HepG2 (cell line): ENCODE data around the gene NUDT13. TPM values are rescaled to one million over a fixed set of nuclear protein-coding genes. Genes with fewer than 3 reads are reported as not detected.
"Not testable (repeated sequence)": the region's sequence is repeated elsewhere in the genome, so short reads cannot be mapped to it uniquely, and the experiment has no call there.

Source experiments
- ATAC-seq: fragments of 200-7000 bp; cut with Tn5 transposase; 3 replicates; pipeline ENCODE4 v1.9.1; 2020; ENCODE audit warnings: mild to moderate bottlenecking, moderate library complexity
- BruUV-seq: library from RNA; stranded (reverse); fragments of 400-500 nt; replicated peaks from 2 replicates; lab custom pipeline; 2021; lab: Mats Ljungman, UMichigan
- CTCF ChIA-PET: fragments of 300-600 bp; formaldehyde crosslinking; extraction: SDS; loops from one replicate; lab custom pipeline; 2021; ENCODE audit warnings: low total read pairs, inconsistent platforms, low intra/inter-chr PET ratio; lab: Yijun Ruan, JAX
- POLR2A ChIA-PET: fragments of 350-600 bp; sonication (Branson Sonifier 250); formaldehyde crosslinking; loops from one replicate; lab custom pipeline; 2020; ENCODE audit warnings: antibody characterized with exemption, inconsistent platforms; lab: Yijun Ruan, JAX
- DNase-seq: peaks from one replicate; pipeline ENCODE4 v3.0.0-alpha.2; 2015; ENCODE audit warnings: low spot score
- FAIRE-seq: peaks from 3 replicates; lab custom pipeline; 2011; peaks lifted over from hg19 to GRCh38; lab: Jason Lieb, UNC
- H2AFZ ChIP-seq: one replicate; pipeline ENCODE4 v1.6.1; 2011; ENCODE audit warnings: low read length, inconsistent platforms
- H3K27ac ChIP-seq: fragments of 300-600 bp; 3 replicates; pipeline ENCODE4 v1.8.0; 2011; ENCODE audit warnings: mixed run types, mild to moderate bottlenecking, mixed read lengths, low read length, inconsistent platforms; ENCODE audit not compliant: insufficient read depth; ENCODE audit errors: extremely low read length
- H3K27me3 ChIP-seq, 2 experiments: fragments of 200-600 bp in 1 of 2; 2 replicates in 1 of 2; 3 replicates in 1 of 2; pipeline versions ENCODE4 v1.6.0 to v1.8.0; 2011; ENCODE audit warnings: low read length in 2 of 2, mild to moderate bottlenecking in 2 of 2, moderate library complexity in 2 of 2, inconsistent platforms in 1 of 2; ENCODE audit not compliant: insufficient read depth in 2 of 2, control insufficient read depth in 1 of 2
- H3K36me3 ChIP-seq, 2 experiments: fragments of 200-600 bp in 1 of 2; replicated peaks in 1 of 2; 2 replicates in 1 of 2; 3 replicates in 1 of 2; pipeline versions ENCODE4 v1.5.1 to v1.8.0; 2011; ENCODE audit warnings: low read length in 2 of 2, inconsistent platforms in 1 of 2; ENCODE audit not compliant: insufficient read depth in 2 of 2, control insufficient read depth in 1 of 2
- H3K4me1 ChIP-seq: 2 replicates; pipeline ENCODE4 v1.5.1; 2012; ENCODE audit warnings: low read length, inconsistent platforms; ENCODE audit not compliant: insufficient read depth
- H3K4me2 ChIP-seq: 2 replicates; pipeline ENCODE4 v1.6.0; 2011; ENCODE audit warnings: low read depth, low read length, inconsistent platforms
- H3K4me3 ChIP-seq, 3 experiments: fragments of 200-600 bp in 1 of 3; sonication (generic), shearing (Covaris generic) in 1 of 3; replicated peaks in 1 of 3; 2 replicates each; pipeline ENCODE4 v1.5.1; 2011 to 2016; ENCODE audit warnings: low read length in 3 of 3, inconsistent platforms in 2 of 3, low read depth in 2 of 3, mild to moderate bottlenecking in 2 of 3, control low read depth in 1 of 3, mixed read lengths in 1 of 3; ENCODE audit not compliant: insufficient read depth in 1 of 3
- H3K79me2 ChIP-seq: one replicate; pipeline ENCODE4 v1.6.1; 2011; ENCODE audit warnings: low read length, inconsistent platforms; ENCODE audit not compliant: insufficient read depth
- H3K9ac ChIP-seq: 2 replicates; pipeline ENCODE4 v1.6.0; 2011; ENCODE audit warnings: mild to moderate bottlenecking, low read depth, low read length, inconsistent platforms; ENCODE audit not compliant: insufficient read depth
- H3K9me3 ChIP-seq: 2 replicates; pipeline ENCODE4 v1.5.1; 2012; ENCODE audit warnings: mild to moderate bottlenecking, low read length
- H4K20me1 ChIP-seq: 2 replicates; pipeline ENCODE4 v1.6.0; 2011; ENCODE audit warnings: inconsistent platforms, mild to moderate bottlenecking, low read length, moderate library complexity; ENCODE audit not compliant: insufficient read depth
- KDM3A ChIP-seq: IDR thresholded peaks from 2 replicates; pipeline ENCODE4 v1.6.1; 2018; ENCODE audit warnings: low read depth, missing compliant biosample characterization
- KLF12 ChIP-seq: sonication (generic); formaldehyde crosslinking; IDR thresholded peaks from 2 replicates; pipeline ENCODE4 v1.4.0; 2020; ENCODE audit warnings: missing genetic modification reagents, borderline replicate concordance
- SOX13 ChIP-seq, 3 experiments: fragments of 450-650 bp in 1 of 3; sonication (generic) in 1 of 3; formaldehyde crosslinking in 1 of 3; IDR thresholded peaks in 2 of 3; conservative IDR thresholded peaks in 1 of 3; 2 replicates each; pipeline versions ENCODE4 v1.5.0 to v1.6.1; 2016 to 2020; ENCODE audit warnings: antibody characterized with exemption in 1 of 3, mild to moderate bottlenecking in 1 of 3, missing compliant biosample characterization in 1 of 3, missing genetic modification reagents in 1 of 3, moderate library complexity in 1 of 3
- ZBTB26 ChIP-seq: IDR thresholded peaks from 2 replicates; pipeline ENCODE4 v1.6.1; 2016; ENCODE audit warnings: missing compliant biosample characterization, missing genetic modification reagents, borderline replicate concordance
- WGBS: methylation state at CpG from one replicate; pipeline ENCODE4 v1.1.6; 2017; ENCODE audit warnings: low lambda C conversion rate; 5-methylcytosine and 5-hydroxymethylcytosine counted together
- in situ Hi-C: cut with HindIII; loops from 2 replicates; pipeline ENCODE4 v1.10.0; 2017; ENCODE audit warnings: low pct_unique_long_range_greater_than_20kb; ENCODE audit not compliant: extremely low pct_ligation_motif_present
- intact Hi-C: fragments of 100-400 bp; cut with micrococcal nuclease; formaldehyde crosslinking; loops from one replicate; pipeline ENCODE4 v1.10.0; 2022; ENCODE audit not compliant: unreplicated experiment
- polyA plus RNA-seq, 8 experiments: library from polyadenylated mRNA; depleted of rRNA in 3 of 8; stranded (reverse) in 7 of 8; unstranded in 1 of 8; fragments of >200 nt; fragmentation: Illumina TruSeq in 4 of 8; extraction: Trizol in 4 of 8; gene quantifications; 2 replicates each; pipeline versions ENCODE4 v1.2.1 to v1.2.3, GENCODE V29; 2011 to 2016; ENCODE audit warnings: low read depth in 4 of 8, missing spikeins in 1 of 8, mixed read lengths in 1 of 8; ENCODE audit not compliant: insufficient read depth in 1 of 8
- total RNA-seq, 5 experiments: library from RNA; depleted of rRNA; stranded (reverse); fragments of >200 nt; fragmentation: Illumina TruSeq; extraction: Trizol; gene quantifications; 2 replicates each; pipeline ENCODE4 v1.2.3, GENCODE V29; 2016; ENCODE audit warnings: low read depth in 1 of 5

NUDT13 gene
- total and polyA plus RNA-seq, 2 of the 13 experiments (the other 11 are each of a cell fraction or from before 2014, with no cell fraction given) = 4.2 to 6.5 TPM

- H2AFZ ChIP-seq, ATAC-seq, H3K27ac ChIP-seq, intact Hi-C loops, H3K9ac ChIP-seq, H3K9me3 ChIP-seq, CTCF ChIA-PET, H3K4me3 ChIP-seq, in situ Hi-C loops, H3K4me2 ChIP-seq, H4K20me1 ChIP-seq, H3K27me3 ChIP-seq, DNase-seq, BruUV-seq, FAIRE-seq, POLR2A ChIA-PET, H3K79me2 ChIP-seq, H3K4me1 ChIP-seq: not testable (repeated sequence)
- H3K36me3 ChIP-seq = peaks cover 7 to 33% of the 10 kb centered on the region in 2 experiments
- over 99% methylated on average over 6 of the region's 8 CpGs for WGBS
Observed at GRCh38 chr10:73150633-73151413, 40.6 kb downstream of the NUDT13 start.

- no peaks in the 10 kb centered on the region for H4K20me1 ChIP-seq
- H3K27me3 ChIP-seq = no peaks in the 10 kb centered on the region
- FAIRE-seq (no peak), ATAC-seq (no peak), DNase-seq (no peak)
- intact Hi-C loops (no loop called here), in situ Hi-C loops (no loop called here)
- no peak overlapping the region for H3K27ac ChIP-seq
- peaks cover 8 to 36% of the 10 kb centered on the region in 2 experiments for H3K36me3 ChIP-seq
- no peak overlapping the region for H3K4me2 ChIP-seq
- H3K9ac ChIP-seq = no peak overlapping the region
- TF ChIP-seq ZBTB26 (CRISPR knock-in tag) (no peak), KLF12 (CRISPR knock-in tag) (no peak), KDM3A (no peak), SOX13 (IDR thresholded peaks at IDR 0.05) (no peak), SOX13 (CRISPR knock-in tag; conservative IDR thresholded peaks at IDR 0.05 in 1 of 2, IDR thresholded peaks at IDR 0.05 in 1 of 2) (no peak)
- no peaks in the 10 kb centered on the region for H3K79me2 ChIP-seq
- no TSS peak for BruUV-seq
- ChIA-PET POLR2A (no interaction called here), CTCF (no interaction called here)
- no peaks in the 10 kb centered on the region for H3K9me3 ChIP-seq
- H2AFZ ChIP-seq = no peak overlapping the region
- WGBS = 88% methylated on average over 3 of the region's 3 CpGs
- H3K4me3 ChIP-seq = no peak overlapping the region
- H3K4me1 ChIP-seq = no peaks in the 10 kb centered on the region
Observed at GRCh38 chr10:73152009-73152408, 41.8 kb downstream of the NUDT13 start.
